NCI-H2107 (cell line): ENCODE data around the gene FAM72D.
"Not testable (repeated sequence)": the region's sequence is repeated elsewhere in the genome, so short reads cannot be mapped to it uniquely, and the experiment has no call there.

ENCODE experiments used
- DNase-seq: peaks from one replicate; lab custom pipeline; 2025; lab: John Stamatoyannopoulos, UW

Gene FAM72D

GRCh38 chr1:145095284-145096057 lies at the start of gene FAM72D, which contains the start of gene SRGAP2B:
Gene FAM72D (plus strand): TSS chr1:145095974. CDS start chr1:145096848, 874 bp downstream.
Gene SRGAP2B (minus strand): TSS chr1:145095328. CDS start chr1:145092901, 2,427 bp downstream.
- not testable (repeated sequence) for DNase-seq

- not testable (repeated sequence) for DNase-seq
These were observed 48.2 kb upstream of the FAM72D start for GRCh38 chr1:145047553-145047952.

DNA sequence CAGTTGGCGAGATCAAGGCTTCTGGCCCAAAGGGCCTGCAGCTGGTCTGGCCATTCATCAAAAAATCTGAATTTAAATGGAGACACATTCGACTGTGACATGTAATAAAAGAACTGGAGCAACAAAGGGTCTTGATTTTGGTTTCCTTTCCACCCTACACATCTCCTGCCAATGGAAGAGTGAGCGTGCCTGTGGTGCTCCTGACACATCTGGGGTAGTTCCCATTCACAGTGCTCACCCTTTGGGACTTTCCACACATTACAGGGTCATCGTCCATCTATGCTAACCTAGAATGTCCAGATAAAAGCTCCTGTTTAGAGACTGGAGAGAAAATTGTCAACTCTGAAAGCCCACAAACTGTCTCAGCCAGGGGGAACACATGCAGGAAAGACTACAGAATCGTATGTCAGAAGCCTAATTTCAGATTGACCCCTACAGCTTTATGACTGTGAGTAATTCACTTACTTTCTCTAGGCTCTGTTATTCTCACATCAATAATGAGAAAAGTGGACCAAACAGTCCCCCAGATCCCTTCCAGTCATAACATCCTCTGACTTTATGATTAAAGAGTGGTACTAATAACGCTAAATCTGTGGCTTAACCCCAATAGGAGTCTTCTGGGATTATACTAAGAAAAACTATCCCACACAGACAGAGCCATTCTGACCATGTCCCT lies 47.5 kb upstream of the FAM72D start:
- not testable (repeated sequence) for DNase-seq

DNA sequence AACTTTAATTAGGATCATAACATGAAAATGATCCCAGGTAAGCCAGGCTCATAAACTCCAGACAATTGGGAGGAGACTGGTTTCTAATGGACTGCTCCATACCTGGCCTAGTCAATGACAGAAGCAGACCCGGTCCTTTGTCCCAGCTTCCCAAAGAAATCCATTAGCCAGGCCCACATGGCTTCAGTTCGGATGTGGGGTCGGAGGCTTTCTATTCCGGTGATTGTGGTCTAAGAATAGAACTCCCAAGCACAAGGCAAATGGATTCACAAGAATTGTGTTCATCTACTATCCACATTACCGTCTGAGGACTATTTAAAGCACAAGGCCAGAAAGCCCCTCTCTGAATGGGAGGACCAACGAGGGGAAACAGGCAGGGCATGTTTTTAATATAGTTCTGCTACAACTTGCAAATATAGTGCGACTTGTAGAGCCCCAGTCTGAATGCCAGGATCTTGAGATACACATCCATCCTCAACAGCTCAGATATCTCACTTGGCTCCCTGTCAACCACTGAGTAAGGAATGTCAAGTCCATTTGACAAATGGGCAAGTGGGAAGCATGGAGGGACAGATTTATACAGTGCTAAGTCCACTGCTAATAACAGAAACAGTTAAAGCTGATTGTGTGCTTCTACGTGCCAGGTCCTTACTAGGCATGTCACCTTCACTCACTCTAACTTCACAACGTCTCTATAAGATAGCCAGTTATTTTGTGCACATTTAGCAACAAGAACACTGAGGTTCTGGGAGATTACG lies 43.6 kb upstream of the FAM72D start:
- DNase-seq: not testable (repeated sequence)

GRCh38 chr1:145053428-145053827 lies 42.3 kb upstream of the FAM72D start:
- not testable (repeated sequence) for DNase-seq

DNA sequence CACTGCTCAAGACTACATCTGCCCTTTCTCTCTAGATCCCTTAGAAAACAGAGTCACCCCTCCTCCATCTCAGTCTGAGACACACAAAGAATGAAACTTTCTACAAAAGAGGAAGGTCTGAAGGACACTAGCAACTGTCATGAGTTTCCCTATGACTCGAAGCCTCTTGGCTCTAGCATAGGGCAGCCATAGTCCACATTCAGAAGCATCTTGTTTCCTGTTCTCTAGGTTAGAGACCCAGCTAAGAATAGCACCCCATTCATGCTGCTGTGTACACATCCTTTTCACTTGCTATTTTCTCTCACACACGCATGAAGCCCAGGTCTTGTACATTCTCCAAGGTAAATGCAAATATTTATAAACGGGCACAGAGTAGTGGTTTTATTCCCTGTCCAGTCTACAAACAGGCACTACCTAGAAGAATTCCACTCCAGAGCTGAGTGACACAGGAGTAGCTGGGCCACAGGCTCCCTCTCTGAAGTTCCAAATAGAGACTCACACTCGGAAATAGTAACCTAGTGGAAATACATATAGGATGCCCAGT lies 40.5 kb upstream of the FAM72D start:
- not testable (repeated sequence) for DNase-seq

DNA sequence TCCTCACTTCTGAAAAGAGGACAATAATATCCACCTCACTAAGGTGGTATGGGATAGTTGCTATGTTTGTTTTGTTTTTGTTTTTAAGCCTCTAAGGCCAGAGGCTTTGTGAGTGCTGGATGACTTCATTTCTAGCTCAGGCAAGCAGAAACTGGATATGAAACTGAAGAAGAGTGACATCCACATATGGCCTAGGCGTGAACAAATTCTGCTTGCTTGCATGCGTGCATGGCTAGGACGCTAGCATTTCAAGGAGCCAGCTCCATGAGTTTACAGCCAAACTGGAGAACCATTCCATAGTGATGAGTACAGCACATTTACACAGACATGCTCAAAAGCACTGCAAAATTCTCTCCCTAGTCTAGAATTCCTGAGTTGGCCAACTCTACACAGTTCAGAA lies 37.6 kb upstream of the FAM72D start:
- not testable (repeated sequence) for DNase-seq

GRCh38 chr1:145063285-145063684 lies 32.5 kb upstream of the FAM72D start:
- not testable (repeated sequence) for DNase-seq

DNA sequence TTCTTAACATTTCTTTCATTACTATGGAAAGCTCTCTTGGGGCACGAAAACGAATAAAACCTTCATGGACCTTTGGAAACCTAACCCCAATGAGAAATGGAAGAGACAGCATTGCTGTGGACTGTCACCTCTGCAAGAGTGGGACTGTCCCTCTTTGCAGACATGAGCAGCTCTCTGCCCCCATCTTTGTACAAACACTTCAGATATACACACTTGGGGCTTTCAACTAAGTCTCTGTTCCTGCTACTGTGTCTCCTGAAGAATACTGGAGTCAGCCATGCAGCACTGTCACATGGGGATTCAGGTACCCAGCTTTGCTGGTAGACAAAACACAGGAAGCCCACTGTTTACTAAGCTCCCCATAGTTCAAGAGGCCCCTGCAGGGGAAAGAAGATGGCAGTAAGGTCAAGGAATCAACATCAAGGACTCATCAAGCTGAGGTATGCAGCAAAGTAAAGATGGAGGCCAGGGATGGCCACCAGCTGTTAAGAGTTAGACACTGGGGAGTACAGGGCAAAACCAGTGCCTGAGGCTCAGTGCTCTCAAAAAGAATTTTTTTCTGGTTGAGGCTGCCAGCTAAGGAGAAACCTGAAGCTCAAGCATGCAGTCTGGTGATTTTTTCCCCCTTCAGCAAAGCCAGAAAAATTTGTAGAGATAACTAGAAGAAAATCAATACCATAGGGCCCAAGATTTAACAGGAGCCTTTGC lies 31.7 kb upstream of the FAM72D start:
- not testable (repeated sequence) for DNase-seq

DNA sequence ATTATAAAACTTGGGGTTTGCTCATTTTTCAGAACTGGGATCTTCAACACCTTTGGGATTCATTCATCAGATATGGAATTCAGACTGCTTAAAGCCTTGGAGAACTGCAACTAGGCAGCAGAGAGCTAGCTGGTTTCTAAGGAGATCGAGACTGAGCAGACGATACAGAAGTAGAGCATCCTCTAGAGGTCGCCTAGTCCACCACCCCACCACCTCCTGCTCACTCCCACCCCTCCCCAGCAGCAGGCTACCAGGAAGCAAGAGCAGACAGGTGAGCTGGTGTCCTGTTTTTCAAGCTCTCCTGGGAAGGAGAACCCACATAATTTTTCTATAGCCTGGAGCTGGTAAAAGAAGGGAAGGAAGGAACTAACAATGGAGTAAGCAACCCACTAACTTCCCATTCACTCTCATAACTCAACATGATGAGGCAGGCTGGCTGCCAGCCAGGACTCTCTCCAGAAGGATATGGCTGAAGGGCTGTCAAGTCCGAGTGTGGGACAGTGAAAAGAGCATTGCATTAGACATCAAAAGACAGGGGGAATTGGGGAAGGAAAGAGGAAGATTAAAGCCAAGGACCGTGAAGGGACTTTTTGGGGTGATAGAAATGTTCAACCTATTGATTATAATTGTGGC lies 30.5 kb upstream of the FAM72D start:
- not testable (repeated sequence) for DNase-seq

DNA sequence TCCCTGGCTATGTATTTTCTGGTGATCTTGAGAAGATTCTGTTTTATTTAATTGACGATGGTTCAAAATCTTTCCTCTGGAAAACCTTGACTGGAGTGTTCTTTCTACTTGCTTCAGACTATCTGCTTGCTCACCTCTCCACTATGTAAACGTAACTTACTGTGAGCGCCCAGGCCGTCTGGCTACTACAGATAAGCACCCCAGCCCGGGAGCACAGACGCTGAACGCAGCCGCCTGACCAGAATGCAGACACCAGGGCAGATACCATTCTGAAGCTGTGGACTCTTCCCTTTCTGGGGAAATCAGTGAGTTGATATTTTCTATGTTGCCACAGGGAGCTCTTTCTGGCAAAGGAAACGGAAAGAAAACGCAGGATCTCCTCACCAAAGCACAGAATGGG lies 29.3 kb upstream of the FAM72D start:
- not testable (repeated sequence) for DNase-seq

DNA sequence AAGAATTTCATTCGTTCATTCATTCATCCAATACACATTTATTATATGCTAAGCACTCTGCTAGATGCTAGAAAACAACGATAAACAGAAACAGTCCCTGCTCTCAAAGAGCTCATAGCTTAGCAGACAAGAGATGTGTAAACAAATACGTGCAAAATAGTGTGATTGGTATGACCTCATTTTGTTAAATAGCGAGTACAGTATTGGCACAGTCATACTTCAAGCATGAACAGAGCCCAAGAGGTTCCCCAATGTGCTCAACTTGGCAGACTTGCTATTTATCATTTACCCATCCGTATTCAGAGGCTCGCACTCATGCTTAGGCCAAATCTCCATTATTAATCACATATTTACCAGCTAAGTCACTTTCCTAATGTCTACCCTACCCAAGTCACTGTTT lies 24.2 kb upstream of the FAM72D start:
- not testable (repeated sequence) for DNase-seq

- DNase-seq: not testable (repeated sequence)
These were observed 21.7 kb upstream of the FAM72D start for GRCh38 chr1:145074021-145074559.

GRCh38 chr1:145076877-145077276 lies 18.9 kb upstream of the FAM72D start:
- DNase-seq: not testable (repeated sequence)

- not testable (repeated sequence) for DNase-seq
These were observed 17.6 kb upstream of the FAM72D start for GRCh38 chr1:145077872-145078786.

GRCh38 chr1:145078787-145079370 lies 16.9 kb upstream of the FAM72D start:
- DNase-seq: not testable (repeated sequence)

GRCh38 chr1:145079737-145080136 lies 16.0 kb upstream of the FAM72D start:
- not testable (repeated sequence) for DNase-seq

DNA sequence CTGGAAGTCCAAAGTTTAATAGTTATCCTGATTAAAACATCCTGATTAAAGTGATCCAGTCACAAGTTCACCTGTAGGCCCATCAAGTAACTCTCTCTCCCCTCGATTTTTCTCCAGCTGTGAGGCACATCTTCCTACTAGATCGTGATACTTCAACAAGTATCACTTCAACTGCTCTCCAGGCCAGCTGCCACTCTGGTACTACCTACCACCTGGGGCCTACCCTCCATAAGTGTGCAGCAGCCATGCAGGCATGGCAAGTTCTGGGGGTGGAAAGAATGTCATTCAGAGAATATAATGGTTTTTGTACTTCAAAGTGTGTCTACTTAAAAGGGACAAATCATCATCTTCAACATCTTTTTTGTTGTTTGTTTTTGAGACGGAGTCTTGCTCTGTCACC lies 15.6 kb upstream of the FAM72D start:
- DNase-seq: not testable (repeated sequence)
